ENCODE measurements around the gene SOX6.
A peak's percentile ranks its signal among the peaks of the same experiment; 100 is the strongest.

Gene SOX6

GRCh38 chr11:16363706-16364105 is 7.4 kb upstream of the SOX6 start:
- DNase-seq = no peak

GRCh38 chr11:16361108-16361865 is 4.9 kb upstream of the SOX6 start:
- no peak for DNase-seq

GRCh38 chr11:16359369-16359768 is 3.0 kb upstream of the SOX6 start:
- no peak for DNase-seq

- DNase-seq = no peak
These were observed 2.4 kb upstream of the SOX6 start for GRCh38 chr11:16358726-16359125.

- no peak for DNase-seq
These were observed 1.4 kb upstream of the SOX6 start for GRCh38 chr11:16357775-16358174.

GRCh38 chr11:16356761-16357393 is 531 bp upstream of the SOX6 start:
- peak; percentile 73 for DNase-seq

- DNase-seq = no peak
These were observed 3.6 kb downstream of the SOX6 start for GRCh38 chr11:16352707-16353106.

GRCh38 chr11:16350125-16350524 is 6.2 kb downstream of the SOX6 start:
- no peak for DNase-seq

- DNase-seq = no peak
These were observed 8.2 kb downstream of the SOX6 start for GRCh38 chr11:16347928-16348685.

GRCh38 chr11:16346975-16347374 is 9.4 kb downstream of the SOX6 start:
- DNase-seq = no peak

- no peak for DNase-seq
These were observed 14.5 kb downstream of the SOX6 start for GRCh38 chr11:16341853-16342252.

- DNase-seq = no peak
These were observed 18.0 kb downstream of the SOX6 start for GRCh38 chr11:16338393-16338792.

GRCh38 chr11:16337421-16338213 is 18.7 kb downstream of the SOX6 start:
- DNase-seq = no peak

- DNase-seq = no peak
These were observed 19.6 kb downstream of the SOX6 start for GRCh38 chr11:16336721-16337120.

- DNase-seq = no peak
These were observed 20.1 kb downstream of the SOX6 start for GRCh38 chr11:16336204-16336603.

- no peak for DNase-seq
These were observed 20.9 kb downstream of the SOX6 start for GRCh38 chr11:16335236-16335962.

- no peak for DNase-seq
These were observed 29.6 kb downstream of the SOX6 start for GRCh38 chr11:16326679-16327297.

GRCh38 chr11:16322190-16322589 is 34.2 kb downstream of the SOX6 start:
- DNase-seq = no peak

GRCh38 chr11:16321148-16321547 is 35.2 kb downstream of the SOX6 start:
- no peak for DNase-seq

GRCh38 chr11:16318320-16318719 is 38.0 kb downstream of the SOX6 start:
- no peak for DNase-seq

- no peak for DNase-seq
These were observed 38.6 kb downstream of the SOX6 start for GRCh38 chr11:16317712-16318111.

- DNase-seq = no peak
These were observed 42.5 kb downstream of the SOX6 start for GRCh38 chr11:16313846-16314245.
